Endothelial cell of umbilical vein (primary cell): ENCODE data around the gene KRTAP10-11. TPM values are rescaled to one million over a fixed set of nuclear protein-coding genes. Genes with fewer than 3 reads are reported as not detected.

Experiments
- BruUV-seq: library from RNA; stranded (reverse); fragments of 400-500 nt; replicated peaks from 2 replicates; lab custom pipeline; 2021; lab: Mats Ljungman, UMichigan
- CTCF ChIA-PET: fragments of 300-600, 350-600 bp; sonication (Branson Sonifier 250); formaldehyde crosslinking; loops from one replicate; lab custom pipeline; 2021; ENCODE audit warnings: antibody characterized with exemption, inconsistent platforms; lab: Charles Lee
- POLR2A ChIA-PET: fragments of 300-600, 350-600 bp; sonication (Branson Sonifier 250); formaldehyde crosslinking; loops from one replicate; lab custom pipeline; 2021; ENCODE audit warnings: antibody characterized with exemption, inconsistent platforms; lab: Charles Lee
- DNase-seq: peaks from one replicate; pipeline ENCODE4 v3.0.0-alpha.2; 2011; ENCODE audit warnings: low read depth, low spot score
- FAIRE-seq: peaks from 2 replicates; lab custom pipeline; 2011; peaks lifted over from hg19 to GRCh38; lab: Jason Lieb, UNC
- H2AFZ ChIP-seq: 2 replicates; pipeline ENCODE4 v1.6.0; 2012; ENCODE audit warnings: low read depth, low read length, control low read depth, inconsistent platforms
- H3K27ac ChIP-seq: 2 replicates; pipeline ENCODE4 v1.5.1; 2011; ENCODE audit warnings: low read depth, mild to moderate bottlenecking, control low read depth, low read length, moderate library complexity; ENCODE audit not compliant: insufficient read depth
- H3K27me3 ChIP-seq, 2 experiments: 2 replicates each; pipeline versions ENCODE4 v1.6.0 to v1.6.1; 2011; ENCODE audit warnings: low read length in 2 of 2, mixed read lengths in 1 of 2; ENCODE audit not compliant: control insufficient read depth in 2 of 2, insufficient read depth in 2 of 2
- H3K36me3 ChIP-seq, 2 experiments: 2 replicates in 1 of 2; 3 replicates in 1 of 2; pipeline ENCODE4 v1.5.1; 2011; ENCODE audit warnings: low read length in 2 of 2, mild to moderate bottlenecking in 1 of 2, moderate library complexity in 1 of 2; ENCODE audit not compliant: control insufficient read depth in 2 of 2, insufficient read depth in 2 of 2; ENCODE audit errors: extremely low read depth in 1 of 2
- H3K4me1 ChIP-seq: 3 replicates; pipeline ENCODE4 v1.5.1; 2011; ENCODE audit warnings: mild to moderate bottlenecking, low read length; ENCODE audit not compliant: control insufficient read depth, insufficient read depth; ENCODE audit errors: extremely low read depth
- H3K4me2 ChIP-seq: 2 replicates; pipeline ENCODE4 v1.6.1; 2011; ENCODE audit warnings: low read length, control low read depth, mixed read lengths; ENCODE audit not compliant: insufficient read depth
- H3K4me3 ChIP-seq, 3 experiments: fragments of 200-600 bp in 1 of 3; sonication (generic), shearing (Covaris generic) in 1 of 3; replicated peaks in 1 of 3; 2 replicates each; pipeline ENCODE4 v1.5.1; 2011 to 2016; ENCODE audit warnings: control low read depth in 3 of 3, low read length in 3 of 3, mild to moderate bottlenecking in 2 of 3, inconsistent platforms in 1 of 3, low read depth in 1 of 3, moderate library complexity in 1 of 3; ENCODE audit not compliant: insufficient read depth in 1 of 3
- H3K79me2 ChIP-seq: 2 replicates; pipeline ENCODE4 v1.6.0; 2012; ENCODE audit warnings: low read length, inconsistent platforms; ENCODE audit not compliant: control insufficient read depth, insufficient read depth
- H3K9ac ChIP-seq: replicated peaks from 2 replicates; pipeline ENCODE3; 2011; ENCODE audit warnings: low read length, control low read depth; ENCODE audit not compliant: insufficient read depth; ENCODE audit errors: extremely low read depth
- H3K9me1 ChIP-seq: replicated peaks from 3 replicates; pipeline ENCODE4 v1.6.0; 2011; ENCODE audit warnings: mild to moderate bottlenecking, low read length; ENCODE audit not compliant: control insufficient read depth, insufficient read depth; ENCODE audit errors: extremely low read depth
- H3K9me3 ChIP-seq: replicated peaks from 2 replicates; pipeline ENCODE4 v1.5.1; 2012; ENCODE audit warnings: low read length, inconsistent platforms; ENCODE audit not compliant: control insufficient read depth, insufficient read depth
- H4K20me1 ChIP-seq: replicated peaks from 2 replicates; pipeline ENCODE3; 2011; ENCODE audit warnings: mild to moderate bottlenecking, low read length; ENCODE audit not compliant: control insufficient read depth, insufficient read depth; ENCODE audit errors: extremely low read depth
- EZH2 ChIP-seq: IDR thresholded peaks from 2 replicates; pipeline ENCODE4 v1.6.1; 2012; ENCODE audit warnings: borderline replicate concordance, low read depth, mild to moderate bottlenecking, moderate library complexity, low read length, inconsistent platforms; ENCODE audit not compliant: severe bottlenecking
- GATA2 ChIP-seq: IDR thresholded peaks from 2 replicates; pipeline ENCODE4 v1.7.0; 2011; ENCODE audit warnings: low read depth, mild to moderate bottlenecking, moderate library complexity, mixed read lengths, low read length; ENCODE audit not compliant: insufficient read length, insufficient read depth
- JUN ChIP-seq: IDR thresholded peaks from 2 replicates; pipeline ENCODE4 v1.6.1; 2011; ENCODE audit warnings: borderline replicate concordance, low read depth; ENCODE audit not compliant: insufficient read length, insufficient read depth
- POLR2AphosphoS5 ChIP-seq: IDR thresholded peaks from 2 replicates; pipeline ENCODE4 v1.6.1; 2012; ENCODE audit warnings: low read depth, mild to moderate bottlenecking, control low read depth, low read length, moderate library complexity; ENCODE audit not compliant: insufficient read depth
- dilution Hi-C: fragments of 300-500 bp; cut with MboI; formaldehyde crosslinking; loops from one replicate; pipeline ENCODE4 v1.15.0; 2019; ENCODE audit warnings: low sequenced_read_pairs; ENCODE audit not compliant: extremely low pct_ligation_motif_present
- intact Hi-C: fragments of 100-400 bp; cut with micrococcal nuclease; formaldehyde crosslinking; loops from one replicate; pipeline ENCODE4 v1.10.0; 2022
- polyA plus RNA-seq, 4 experiments: library from polyadenylated mRNA; depleted of rRNA in 3 of 4; stranded (reverse) in 3 of 4; unstranded in 1 of 4; fragments of >200 nt; gene quantifications; 2 replicates each; pipeline versions ENCODE4 v1.2.1 to v1.2.3, GENCODE V29; 2011 to 2012; ENCODE audit warnings: missing spikeins in 1 of 4
- total RNA-seq: library from RNA; stranded (reverse); gene quantifications from 2 replicates; pipeline ENCODE4 v1.2.3, GENCODE V29; 2021
- TF ChIP-seq, protein P1 (sequence below), 2 donors: IDR thresholded peaks; 1 replicate in 1 of 2; 2 replicates in 1 of 2; pipeline ENCODE4 v1.5.1; 2011; ENCODE audit warnings: low read length in 2 of 2, mild to moderate bottlenecking in 2 of 2, moderate library complexity in 2 of 2, control low read depth in 1 of 2, inconsistent platforms in 1 of 2, low read depth in 1 of 2; ENCODE audit not compliant: insufficient read depth in 1 of 2; ENCODE audit errors: extremely low read depth in 1 of 2

Gene KRTAP10-11
- total and polyA plus RNA-seq, 2 donors (not counting 3 experiments of a cell fraction or from before 2014, with no cell fraction given): not detected

DNA sequence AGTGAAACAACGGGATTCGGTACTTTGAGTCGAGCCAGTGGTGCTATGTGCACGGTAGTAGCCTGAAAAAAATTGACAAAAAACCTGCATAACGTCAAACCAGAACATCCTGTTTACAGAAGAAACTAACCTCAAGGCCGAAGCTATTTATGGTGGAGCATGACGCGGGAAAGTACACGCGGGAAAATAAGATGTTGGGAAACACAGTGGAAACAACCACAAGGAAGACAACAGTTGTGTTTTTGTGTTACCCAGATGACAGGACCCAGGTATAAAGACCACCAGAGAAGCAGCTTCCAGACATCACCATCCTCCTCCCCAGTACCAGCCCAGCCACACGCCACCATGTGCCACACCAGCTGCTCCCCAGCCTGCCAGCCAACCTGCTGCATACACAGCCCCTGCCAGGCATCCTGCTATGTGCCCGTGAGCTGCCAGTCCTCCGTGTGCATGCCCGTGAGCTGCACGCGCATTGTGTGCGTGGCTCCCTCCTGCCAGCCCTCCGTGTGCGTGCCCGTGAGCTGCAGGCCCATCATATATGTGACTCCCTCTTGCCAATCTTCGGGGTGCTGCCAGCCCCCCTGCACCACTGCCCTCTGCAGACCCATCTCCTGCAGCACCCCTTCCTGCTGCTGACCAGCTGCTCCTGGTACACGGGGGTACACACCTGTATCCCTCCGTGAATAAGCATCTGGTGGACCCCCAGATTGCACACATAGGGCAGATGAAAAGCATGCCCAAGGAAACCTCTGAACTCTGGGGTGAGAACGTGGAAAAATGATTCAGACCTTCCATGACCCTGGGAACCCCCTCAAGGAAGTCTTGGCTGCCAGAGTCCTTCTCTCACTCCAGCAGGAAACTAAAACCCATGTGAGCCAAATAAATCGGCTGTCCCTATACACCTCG is 11.7 kb downstream of the KRTAP10-11 start, which contains the start of gene KRTAP12-3:
TSS of gene KRTAP12-3 (plus strand) at position 298 of the 906 bp plus-strand sequence. CDS start at position 346, 48 bp downstream.
- FAIRE-seq (no peak), DNase-seq (no peak)
- Histone ChIP-seq H3K27ac (no peak within 1 kb of the TSS), H3K9me1 (no peaks in the 10 kb centered on the region), H3K36me3 (no peaks in the 10 kb centered on the region), H3K27me3 (peaks cover 0 to 4% of the 10 kb centered on the region in 2 experiments), H3K9ac (no peak within 1 kb of the TSS), H4K20me1 (no peaks in the 10 kb centered on the region), H3K4me3 (no peak within 1 kb of the TSS), H3K4me1 (no peaks in the 10 kb centered on the region), H3K79me2 (no peaks in the 10 kb centered on the region), H3K9me3 (no peaks in the 10 kb centered on the region), H2AFZ (no peak within 1 kb of the TSS), H3K4me2 (no peak within 1 kb of the TSS)
- dilution Hi-C loops: no loop called here
- ChIA-PET CTCF (interaction anchor here (1.3 kb wide), 1 partner anchor 135 kb away, joined by 4 read pairs; no protein-coding TSS in a partner anchor), POLR2A (no interaction called here)
- no peak for TF ChIP-seq GATA2
- TF ChIP-seq POLR2AphosphoS5: no peak
- TF ChIP-seq, protein P1, sequence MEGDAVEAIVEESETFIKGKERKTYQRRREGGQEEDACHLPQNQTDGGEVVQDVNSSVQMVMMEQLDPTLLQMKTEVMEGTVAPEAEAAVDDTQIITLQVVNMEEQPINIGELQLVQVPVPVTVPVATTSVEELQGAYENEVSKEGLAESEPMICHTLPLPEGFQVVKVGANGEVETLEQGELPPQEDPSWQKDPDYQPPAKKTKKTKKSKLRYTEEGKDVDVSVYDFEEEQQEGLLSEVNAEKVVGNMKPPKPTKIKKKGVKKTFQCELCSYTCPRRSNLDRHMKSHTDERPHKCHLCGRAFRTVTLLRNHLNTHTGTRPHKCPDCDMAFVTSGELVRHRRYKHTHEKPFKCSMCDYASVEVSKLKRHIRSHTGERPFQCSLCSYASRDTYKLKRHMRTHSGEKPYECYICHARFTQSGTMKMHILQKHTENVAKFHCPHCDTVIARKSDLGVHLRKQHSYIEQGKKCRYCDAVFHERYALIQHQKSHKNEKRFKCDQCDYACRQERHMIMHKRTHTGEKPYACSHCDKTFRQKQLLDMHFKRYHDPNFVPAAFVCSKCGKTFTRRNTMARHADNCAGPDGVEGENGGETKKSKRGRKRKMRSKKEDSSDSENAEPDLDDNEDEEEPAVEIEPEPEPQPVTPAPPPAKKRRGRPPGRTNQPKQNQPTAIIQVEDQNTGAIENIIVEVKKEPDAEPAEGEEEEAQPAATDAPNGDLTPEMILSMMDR (IDR thresholded peaks at IDR 0.05; ENCODE audit: extremely low read depth in 1 of 2, insufficient read depth in 1 of 2, low read depth in 1 of 2, low read length in 2 of 2): no peak
- TF ChIP-seq JUN: no peak
- TF ChIP-seq EZH2: no peak
- intact Hi-C loops: no loop called here
- BruUV-seq: no TSS peak
